H1 (cell line): ENCODE data around the gene EAF2. TPM values are rescaled to one million over a fixed set of nuclear protein-coding genes. Genes with fewer than 3 reads are reported as not detected.

ENCODE experiments used
- CTCF ChIA-PET: fragments of 300-600 bp; sonication (Branson Sonifier 250); formaldehyde crosslinking; loops from one replicate; lab custom pipeline; 2021; ENCODE audit not compliant: partially characterized antibody; lab: Charles Lee
- POLR2A ChIA-PET: fragments of 300-600 bp; sonication (Branson Sonifier 250); formaldehyde crosslinking; loops from one replicate; lab custom pipeline; 2021; ENCODE audit warnings: inconsistent platforms; ENCODE audit not compliant: partially characterized antibody; lab: Charles Lee
- DNase-seq, 2 experiments: peaks; one replicate each; pipeline versions ENCODE4 v3.0.0 to v3.0.0-alpha.2; 2010 to 2022; ENCODE audit warnings: low spot score in 2 of 2, low read depth in 1 of 2, mixed read lengths in 1 of 2
- FAIRE-seq: peaks from 2 replicates; lab custom pipeline; 2011; peaks lifted over from hg19 to GRCh38; lab: Jason Lieb, UNC
- H2AFZ ChIP-seq: 2 replicates; pipeline ENCODE4 v1.8.1; 2012; ENCODE audit warnings: low read length, inconsistent platforms
- H2AK5ac ChIP-seq: 2 replicates; pipeline ENCODE4 v1.6.1; 2013; ENCODE audit warnings: low read depth, low read length
- H2BK120ac ChIP-seq: replicated peaks from 2 replicates; pipeline ENCODE3; 2013; ENCODE audit warnings: low read depth, low read length, inconsistent platforms
- H2BK12ac ChIP-seq: 2 replicates; pipeline ENCODE4 v1.6.1; 2013; ENCODE audit warnings: low read depth, low read length
- H2BK15ac ChIP-seq: 2 replicates; pipeline ENCODE4 v1.6.1; 2013; ENCODE audit warnings: low read length
- H2BK20ac ChIP-seq: 2 replicates; pipeline ENCODE4 v1.6.1; 2013; ENCODE audit warnings: low read length
- H2BK5ac ChIP-seq: 2 replicates; pipeline ENCODE4 v1.6.1; 2013; ENCODE audit warnings: low read depth, low read length
- H3K14ac ChIP-seq: 2 replicates; pipeline ENCODE4 v1.6.1; 2013; ENCODE audit warnings: inconsistent platforms; ENCODE audit not compliant: insufficient read length
- H3K18ac ChIP-seq: 2 replicates; pipeline ENCODE4 v1.6.1; 2013; ENCODE audit warnings: low read length; ENCODE audit errors: extremely low read depth
- H3K23ac ChIP-seq: 2 replicates; pipeline ENCODE4 v1.6.1; 2013; ENCODE audit warnings: inconsistent platforms; ENCODE audit not compliant: insufficient read length
- H3K23me2 ChIP-seq: 2 replicates; pipeline ENCODE4 v1.6.1; 2013; ENCODE audit warnings: low read depth, low read length
- H3K27ac ChIP-seq: 2 replicates; pipeline ENCODE4 v1.6.1; 2011; ENCODE audit warnings: low read depth, low read length, inconsistent platforms
- H3K27me3 ChIP-seq, 4 experiments: replicated peaks in 1 of 4; 1 replicate in 1 of 4; 2 replicates in 3 of 4; pipeline versions ENCODE4 v1.6.1 to v1.8.1; 2011 to 2013; ENCODE audit warnings: low read length in 3 of 4, mild to moderate bottlenecking in 3 of 4, inconsistent platforms in 2 of 4, mixed read lengths in 2 of 4, moderate library complexity in 1 of 4; ENCODE audit not compliant: control insufficient read depth in 3 of 4, insufficient read depth in 3 of 4; ENCODE audit errors: extremely low read depth in 1 of 4
- H3K36me3 ChIP-seq, 4 experiments: 2 replicates each; pipeline versions ENCODE4 v1.6.1 to v1.8.1; 2011 to 2013; ENCODE audit warnings: mild to moderate bottlenecking in 4 of 4, low read length in 3 of 4, moderate library complexity in 2 of 4, control low read depth in 1 of 4, inconsistent platforms in 1 of 4; ENCODE audit not compliant: insufficient read depth in 4 of 4, control insufficient read depth in 2 of 4
- H3K4ac ChIP-seq: replicated peaks from 2 replicates; pipeline ENCODE3; 2013; ENCODE audit warnings: low read length, low read depth, mixed read lengths, inconsistent platforms; ENCODE audit not compliant: insufficient read length
- H3K4me1 ChIP-seq, 4 experiments: replicated peaks in 1 of 4; 1 replicate in 1 of 4; 2 replicates in 3 of 4; pipeline versions ENCODE4 v1.6.1 to v1.8.1; 2011 to 2013; ENCODE audit warnings: low read length in 3 of 4, inconsistent platforms in 2 of 4, mixed read lengths in 1 of 4; ENCODE audit not compliant: insufficient read depth in 4 of 4, control insufficient read depth in 3 of 4
- H3K4me2 ChIP-seq, 2 experiments: 2 replicates each; pipeline versions ENCODE4 v1.6.1 to v1.8.1; 2011 to 2013; ENCODE audit warnings: low read depth in 2 of 2, low read length in 2 of 2, control low read depth in 1 of 2, inconsistent platforms in 1 of 2, mild to moderate bottlenecking in 1 of 2; ENCODE audit not compliant: insufficient read depth in 1 of 2
- H3K4me3 ChIP-seq, 4 experiments: fragments of 200-600, 300-600 bp in 1 of 4; sonication (generic), shearing (Covaris generic), sonication (Bioruptor Twin) in 1 of 4; 2 replicates each; pipeline versions ENCODE4 v1.5.1 to v1.8.1; 2011 to 2016; ENCODE audit warnings: low read length in 4 of 4, low read depth in 3 of 4, control low read depth in 2 of 4, inconsistent platforms in 2 of 4, mild to moderate bottlenecking in 2 of 4, mixed read lengths in 1 of 4, moderate library complexity in 1 of 4; ENCODE audit not compliant: insufficient read depth in 2 of 4; ENCODE audit errors: extremely low read depth in 1 of 4
- H3K56ac ChIP-seq: replicated peaks from 2 replicates; pipeline ENCODE3; 2013; ENCODE audit warnings: low read depth, mild to moderate bottlenecking, mixed read lengths, low read length, inconsistent platforms; ENCODE audit not compliant: insufficient read length
- H3K79me1 ChIP-seq: 2 replicates; pipeline ENCODE4 v1.6.1; 2013; ENCODE audit warnings: low read depth, low read length, control low read depth
- H3K79me2 ChIP-seq, 2 experiments: 2 replicates each; pipeline versions ENCODE4 v1.6.1 to v1.8.1; 2012 to 2013; ENCODE audit warnings: low read length in 2 of 2, mild to moderate bottlenecking in 2 of 2, inconsistent platforms in 1 of 2; ENCODE audit not compliant: insufficient read depth in 2 of 2, control insufficient read depth in 1 of 2
- H3K9ac ChIP-seq, 4 experiments: replicated peaks in 1 of 4; 1 replicate in 1 of 4; 2 replicates in 3 of 4; pipeline versions ENCODE4 v1.6.1 to v1.8.1; 2011 to 2013; ENCODE audit warnings: low read depth in 3 of 4, low read length in 3 of 4, control low read depth in 2 of 4, mild to moderate bottlenecking in 2 of 4, moderate library complexity in 2 of 4, inconsistent platforms in 1 of 4; ENCODE audit errors: extremely low read depth in 1 of 4
- H3K9me3 ChIP-seq, 2 experiments: 2 replicates each; pipeline versions ENCODE4 v1.6.1 to v1.8.1; 2012 to 2013; ENCODE audit warnings: mild to moderate bottlenecking in 2 of 2, moderate library complexity in 2 of 2, control low read depth in 1 of 2, inconsistent platforms in 1 of 2, low read depth in 1 of 2, low read length in 1 of 2, mixed read lengths in 1 of 2; ENCODE audit not compliant: insufficient read depth in 2 of 2
- H4K20me1 ChIP-seq, 2 experiments: replicated peaks in 1 of 2; 2 replicates each; pipeline versions ENCODE3 to v1.8.1; 2011 to 2013; ENCODE audit warnings: inconsistent platforms in 2 of 2, low read length in 2 of 2, mild to moderate bottlenecking in 1 of 2; ENCODE audit not compliant: insufficient read depth in 2 of 2, control insufficient read depth in 1 of 2
- H4K5ac ChIP-seq: 2 replicates; pipeline ENCODE4 v1.6.1; 2013; ENCODE audit warnings: low read length, low read depth, mixed read lengths, inconsistent platforms; ENCODE audit not compliant: insufficient read length
- H4K8ac ChIP-seq: 2 replicates; pipeline ENCODE4 v1.8.0; 2013; ENCODE audit warnings: mild to moderate bottlenecking, moderate library complexity, low read length, inconsistent platforms; ENCODE audit not compliant: insufficient read depth; ENCODE audit errors: extremely low read depth
- H4K91ac ChIP-seq: replicated peaks from 2 replicates; pipeline ENCODE3; 2013; ENCODE audit warnings: low read length, mixed read lengths, inconsistent platforms; ENCODE audit not compliant: insufficient read length
- CHD1 ChIP-seq: IDR thresholded peaks from 2 replicates; pipeline ENCODE4 v1.6.1; 2012; ENCODE audit warnings: low read depth, low read length, improper control_type of control experiment
- EP300 ChIP-seq, 2 experiments: IDR thresholded peaks; 1 replicate in 1 of 2; 2 replicates in 1 of 2; pipeline ENCODE4 v1.6.1; 2011 to 2012; ENCODE audit warnings: low read depth in 2 of 2, low read length in 2 of 2, mild to moderate bottlenecking in 2 of 2, borderline replicate concordance in 1 of 2, inconsistent platforms in 1 of 2, moderate library complexity in 1 of 2
- EZH2 ChIP-seq: fragments of 200-600 bp; sonication (generic); IDR thresholded peaks from 2 replicates; pipeline ENCODE4 v1.7.1; 2012; ENCODE audit warnings: low read depth, mild to moderate bottlenecking, moderate library complexity, low read length, inconsistent platforms; ENCODE audit not compliant: severe bottlenecking
- GABPA ChIP-seq: IDR thresholded peaks from 2 replicates; pipeline ENCODE4 v1.6.1; 2011; ENCODE audit warnings: mild to moderate bottlenecking, low read length, moderate library complexity, borderline replicate concordance; ENCODE audit not compliant: insufficient read depth
- GTF2F1 ChIP-seq: IDR thresholded peaks from 2 replicates; pipeline ENCODE4 v1.6.1; 2012; ENCODE audit warnings: low read depth, low read length, improper control_type of control experiment, borderline replicate concordance
- KDM5A ChIP-seq: fragments of 200-600 bp; IDR thresholded peaks from 2 replicates; pipeline ENCODE4 v1.7.1; 2012; ENCODE audit warnings: mild to moderate bottlenecking, low read length, inconsistent platforms, mixed read lengths
- MAFK ChIP-seq: IDR thresholded peaks from 2 replicates; pipeline ENCODE4 v1.6.1; 2012; ENCODE audit warnings: low read depth, mild to moderate bottlenecking, improper control_type of control experiment, low read length
- RBBP5 ChIP-seq: IDR thresholded peaks from 2 replicates; pipeline ENCODE4 v1.7.1; 2012; ENCODE audit warnings: low read depth, mild to moderate bottlenecking, inconsistent platforms, low read length, moderate library complexity, borderline replicate concordance
- SP1 ChIP-seq: IDR thresholded peaks from 2 replicates; pipeline ENCODE4 v1.6.1; 2011; ENCODE audit warnings: low read depth, low read length
- SP4 ChIP-seq: IDR thresholded peaks from 2 replicates; pipeline ENCODE4 v1.6.1; 2012; ENCODE audit warnings: low read length, inconsistent platforms
- SRF ChIP-seq: IDR thresholded peaks from 2 replicates; pipeline ENCODE4 v1.6.1; 2011; ENCODE audit warnings: mild to moderate bottlenecking, low read depth, low read length, moderate library complexity
- TBP ChIP-seq: IDR thresholded peaks from 2 replicates; pipeline ENCODE4 v1.6.1; 2011; ENCODE audit warnings: low read depth, low read length, improper control_type of control experiment
- TCF12 ChIP-seq: IDR thresholded peaks from 2 replicates; pipeline ENCODE4 v1.6.1; 2011; ENCODE audit warnings: low read depth, mild to moderate bottlenecking, low read length
- YY1 ChIP-seq: IDR thresholded peaks from 2 replicates; pipeline ENCODE4 v1.6.1; 2011; ENCODE audit warnings: low read depth, mild to moderate bottlenecking, low read length
- WGBS, 2 experiments: shearing (Covaris generic) in 1 of 2; methylation state at CpG; one replicate each; pipeline versions ENCODE4 v1.1.6 to v1.1.7; 2013 to 2015; ENCODE audit warnings: low lambda C conversion rate in 2 of 2, mixed read lengths in 2 of 2, inconsistent platforms in 1 of 2, low coverage in 1 of 2, missing lambda C conversion rate in 1 of 2; ENCODE audit not compliant: insufficient replicate concordance in 2 of 2, insufficient coverage in 1 of 2, insufficient read length in 1 of 2; ENCODE audit errors: extremely low coverage in 1 of 2, missing lambda C conversion rate in 1 of 2; 5-methylcytosine and 5-hydroxymethylcytosine counted together
- polyA plus RNA-seq, 7 experiments: library from polyadenylated mRNA; depleted of rRNA in 3 of 7; stranded (reverse) in 5 of 7; unstranded in 2 of 7; fragments of >200 nt in 5 of 7; fragments of 200-250 nt in 2 of 7; gene quantifications; 1 replicate in 5 of 7; 2 replicates in 1 of 7; 4 replicates in 1 of 7; pipeline versions ENCODE4 v1.2.1 to v1.2.3, GENCODE V29; 2011 to 2013; ENCODE audit warnings: missing spikeins in 2 of 7, mixed read lengths in 2 of 7
- total RNA-seq: library from RNA; stranded (reverse); fragmentation: NEBNext Ultra II Directional; extraction: Animal tissue kit (Norgen Biotek cat#: 25700); gene quantifications from 2 replicates; pipeline ENCODE4 v1.2.1, GENCODE V29; 2021

EAF2 gene
- total and polyA plus RNA-seq, 2 of the 8 experiments (the other 6 are each of a cell fraction or from before 2014, with no cell fraction given): 3.6 to 6.6 TPM

DNA sequence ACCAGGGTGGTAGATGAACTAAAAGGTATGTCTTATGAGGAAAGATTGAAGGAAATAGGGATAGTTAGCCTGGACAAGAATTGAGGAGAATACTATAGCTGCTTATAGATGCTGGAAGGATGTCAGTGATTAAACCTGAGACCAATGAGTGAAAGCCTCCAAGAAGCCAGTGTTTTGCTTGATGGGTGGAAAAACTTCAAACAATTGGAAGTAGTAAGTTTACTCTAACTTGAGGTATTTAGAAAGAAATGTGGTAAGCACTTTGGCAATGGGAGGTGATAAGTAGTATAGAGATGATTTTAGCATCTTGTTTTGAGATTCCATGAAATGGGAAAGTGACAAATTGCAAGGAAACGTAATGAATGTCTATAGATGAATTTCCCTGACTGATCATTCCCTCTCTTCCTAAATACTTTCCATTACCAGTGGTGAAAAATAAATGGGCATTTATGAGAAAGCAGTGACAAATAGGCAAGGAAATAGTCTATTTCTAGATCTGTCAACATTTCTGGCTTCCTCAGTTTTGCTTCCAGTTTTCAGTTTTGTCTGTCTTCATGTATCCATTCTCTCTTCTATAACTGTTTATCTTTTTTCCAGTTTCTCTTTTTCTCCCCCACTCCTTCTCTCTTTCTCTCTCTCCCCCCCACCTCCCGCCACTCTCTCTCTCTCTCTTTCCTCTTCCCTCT is 78.4 kb downstream of the EAF2 start:
- Histone ChIP-seq H3K4ac (no peak overlapping the region), H3K4me3 (no peak overlapping the region), H3K9ac (no peak overlapping the region), H3K79me1 (no peaks in the 10 kb centered on the region), H3K4me2 (no peak overlapping the region), H3K23me2 (no peaks in the 10 kb centered on the region), H2BK15ac (no peak overlapping the region), H2BK20ac (no peak overlapping the region), H3K23ac (no peak overlapping the region), H2AK5ac (no peak overlapping the region), H3K4me1 (no peaks in the 10 kb centered on the region), H3K9me3 (peaks cover under 1 to 2% of the 10 kb centered on the region in 2 experiments; a peak in 2 of 4 replicates), H3K14ac (no peak overlapping the region), H3K56ac (no peak overlapping the region), H3K18ac (no peak overlapping the region), H2BK12ac (no peak overlapping the region), H3K27ac (no peak overlapping the region), H4K20me1 (no peaks in the 10 kb centered on the region), H3K79me2 (no peaks in the 10 kb centered on the region), H4K5ac (no peak overlapping the region), H4K91ac (no peak overlapping the region), H3K27me3 (no peaks in the 10 kb centered on the region), H2BK5ac (no peak overlapping the region), H4K8ac (no peak overlapping the region), H2BK120ac (no peak overlapping the region), H2AFZ (no peak overlapping the region), H3K36me3 (0 out of 8 replicates have a peak, but pooled peaks cover 0 to 2% (median 0%) of the 10 kb centered on the region in 4 experiments)
- DNase-seq (no peak), FAIRE-seq (no peak)
- WGBS, 2 experiments: 85% methylated on average over 2 of the region's 2 CpGs; no CpG with 5 or more reads in 1 of the 2 experiments
- ChIA-PET POLR2A (no interaction called here), CTCF (interaction anchor here (1.0 kb wide), 1 partner anchor 29 kb away, joined by 3 read pairs; no protein-coding TSS in a partner anchor)
- TF ChIP-seq TCF12 (no peak), GTF2F1 (no peak), EP300 (IDR thresholded peaks at IDR 0.05; ENCODE audit: borderline replicate concordance in 1 of 2, low read depth in 2 of 2, low read length in 2 of 2) (no peak), CHD1 (no peak), SP4 (no peak), MAFK (no peak), SP1 (no peak), YY1 (no peak), KDM5A (no peak), RBBP5 (no peak), EZH2 (no peak), TBP (no peak), GABPA (no peak), SRF (no peak)
